HEK293 (cell line): Measurements from ENCODE around the gene KLHL7.

Experiments used
- CTCF ChIA-PET: fragments of 350-600 bp; formaldehyde crosslinking; extraction: SDS; loops from one replicate; lab custom pipeline; 2021; ENCODE audit warnings: antibody characterized with exemption; lab: Yijun Ruan, JAX
- POLR2A ChIA-PET: fragments of 300-600 bp; formaldehyde crosslinking; extraction: SDS; loops from one replicate; lab custom pipeline; 2020; ENCODE audit warnings: antibody characterized with exemption, inconsistent platforms; lab: Yijun Ruan, JAX
- H3K27ac ChIP-seq: fragments of 200-500 bp; sonication (Bioruptor generic); 2 replicates; pipeline ENCODE4 v1.5.1; 2014; ENCODE audit warnings: low read depth, low read length, control low read depth, inconsistent platforms; ENCODE audit errors: extremely low read depth
- H3K36me3 ChIP-seq, 2 experiments: fragments of 200-500 bp in 1 of 2; sonication (Bioruptor generic) in 1 of 2; 1 replicate in 1 of 2; 2 replicates in 1 of 2; pipeline ENCODE4 v1.5.1; 2014 to 2017; ENCODE audit warnings: inconsistent platforms in 2 of 2, low read length in 2 of 2; ENCODE audit not compliant: control insufficient read depth in 2 of 2, insufficient read depth in 1 of 2
- H3K4me1 ChIP-seq: fragments of 200-500 bp; sonication (Bioruptor generic); 2 replicates; pipeline ENCODE4 v1.5.1; 2014; ENCODE audit warnings: mild to moderate bottlenecking, low read length, inconsistent platforms; ENCODE audit not compliant: control insufficient read depth, insufficient read depth
- H3K4me3 ChIP-seq: 2 replicates; pipeline ENCODE4 v1.5.1; 2011; ENCODE audit warnings: low read depth, mild to moderate bottlenecking, control low read depth, low read length, moderate library complexity
- H3K9me3 ChIP-seq: fragments of 200-500 bp; sonication (Bioruptor generic); 2 replicates; pipeline ENCODE4 v1.5.1; 2014; ENCODE audit warnings: low read depth, low read length, inconsistent platforms; ENCODE audit not compliant: control insufficient read depth, insufficient read depth
- HOXC10 ChIP-seq: sonication (generic); formaldehyde crosslinking; IDR thresholded peaks from 2 replicates; pipeline ENCODE4 v1.8.1; 2023; ENCODE audit warnings: mild to moderate bottlenecking, missing genetic modification reagents
- SCRT1 ChIP-seq: fragments of 450-650 bp; formaldehyde crosslinking; IDR thresholded peaks from 2 replicates; pipeline ENCODE4 v1.5.1; 2016; ENCODE audit warnings: missing biosample characterization, missing genetic modification characterization, borderline replicate concordance
- ZBTB17 ChIP-seq: fragments of 450-650 bp; formaldehyde crosslinking; IDR thresholded peaks from 2 replicates; pipeline ENCODE4 v1.5.1; 2016; ENCODE audit warnings: missing biosample characterization, missing genetic modification characterization
- ZBTB21 ChIP-seq: fragments of 450-650 bp; formaldehyde crosslinking; IDR thresholded peaks from 2 replicates; pipeline ENCODE4 v1.5.1; 2017; ENCODE audit warnings: missing biosample characterization, missing genetic modification characterization
- ZBTB48 ChIP-seq: fragments of 450-650 bp; formaldehyde crosslinking; IDR thresholded peaks from 2 replicates; pipeline ENCODE4 v1.5.1; 2016; ENCODE audit warnings: missing biosample characterization, missing genetic modification characterization
- ZFP3 ChIP-seq: fragments of 450-650 bp; formaldehyde crosslinking; IDR thresholded peaks from 2 replicates; pipeline ENCODE4 v1.5.1; 2016; ENCODE audit warnings: low read depth, missing biosample characterization, missing genetic modification characterization
- ZNF138 ChIP-seq: fragments of 450-650 bp; formaldehyde crosslinking; IDR thresholded peaks from 2 replicates; pipeline ENCODE4 v1.5.1; 2016; ENCODE audit warnings: missing biosample characterization, missing genetic modification characterization, borderline replicate concordance
- ZNF248 ChIP-seq: fragments of 450-650 bp; formaldehyde crosslinking; IDR thresholded peaks from 2 replicates; pipeline ENCODE4 v1.5.1; 2017; ENCODE audit warnings: missing biosample characterization, missing genetic modification characterization
- ZNF341 ChIP-seq: fragments of 450-650 bp; formaldehyde crosslinking; IDR thresholded peaks from 2 replicates; pipeline ENCODE4; 2016; ENCODE audit warnings: low read depth, missing biosample characterization, missing genetic modification characterization
- ZNF423 ChIP-seq: fragments of 450-650 bp; formaldehyde crosslinking; IDR thresholded peaks from 2 replicates; pipeline ENCODE4 v1.5.1; 2016; ENCODE audit warnings: missing biosample characterization, missing genetic modification characterization
- ZNF473 ChIP-seq: fragments of 450-650 bp; formaldehyde crosslinking; IDR thresholded peaks from 2 replicates; pipeline ENCODE4 v1.5.1; 2017; ENCODE audit warnings: missing biosample characterization, missing genetic modification characterization
- ZNF510 ChIP-seq: fragments of 450-650 bp; formaldehyde crosslinking; IDR thresholded peaks from 2 replicates; pipeline ENCODE4 v1.5.1; 2018; ENCODE audit warnings: mild to moderate bottlenecking, missing genetic modification characterization, missing biosample characterization; ENCODE audit not compliant: insufficient replicate concordance
- ZNF514 ChIP-seq: fragments of 450-650 bp; formaldehyde crosslinking; IDR thresholded peaks from 2 replicates; pipeline ENCODE4 v1.5.1; 2016; ENCODE audit warnings: missing biosample characterization, missing genetic modification characterization
- ZNF670 ChIP-seq: fragments of 450-650 bp; formaldehyde crosslinking; IDR thresholded peaks from 2 replicates; pipeline ENCODE4 v1.5.1; 2016; ENCODE audit warnings: missing biosample characterization, missing genetic modification characterization, low read depth
- ZNF768 ChIP-seq: fragments of 450-650 bp; formaldehyde crosslinking; IDR thresholded peaks from 2 replicates; pipeline ENCODE4 v1.5.1; 2018; ENCODE audit warnings: missing biosample characterization, mild to moderate bottlenecking, missing genetic modification characterization
- ZNF777 ChIP-seq: fragments of 450-650 bp; formaldehyde crosslinking; IDR thresholded peaks from 2 replicates; pipeline ENCODE4 v1.5.1; 2017; ENCODE audit warnings: missing biosample characterization, missing genetic modification characterization, borderline replicate concordance
- TF ChIP-seq, protein P1 (sequence below): fragments of 450-650 bp; formaldehyde crosslinking; IDR thresholded peaks from 2 replicates; pipeline ENCODE4 v1.5.1; 2016; ENCODE audit warnings: missing biosample characterization, missing genetic modification characterization, borderline replicate concordance
- TF ChIP-seq, protein P2 (sequence below): fragments of 450-650 bp; formaldehyde crosslinking; IDR thresholded peaks from 2 replicates; pipeline ENCODE4; 2016; ENCODE audit warnings: missing biosample characterization, missing genetic modification characterization
- TF ChIP-seq, protein P3 (sequence below): fragments of 450-650 bp; formaldehyde crosslinking; IDR thresholded peaks from 2 replicates; pipeline ENCODE4 v1.5.1; 2016; ENCODE audit warnings: missing biosample characterization, missing genetic modification characterization
- TF ChIP-seq, protein P4 (sequence below): fragments of 450-650 bp; formaldehyde crosslinking; IDR thresholded peaks from 2 replicates; pipeline ENCODE4 v1.5.1; 2016; ENCODE audit warnings: missing biosample characterization, missing genetic modification characterization
- TF ChIP-seq, protein P5 (sequence below): fragments of 450-650 bp; formaldehyde crosslinking; IDR thresholded peaks from 2 replicates; pipeline ENCODE4 v1.5.1; 2017; ENCODE audit warnings: missing biosample characterization, missing genetic modification characterization
- TF ChIP-seq, protein P6 (sequence below): fragments of 450-650 bp; formaldehyde crosslinking; IDR thresholded peaks from 2 replicates; pipeline ENCODE4 v1.5.1; 2016; ENCODE audit warnings: missing biosample characterization, missing genetic modification characterization

Gene KLHL7

DNA sequence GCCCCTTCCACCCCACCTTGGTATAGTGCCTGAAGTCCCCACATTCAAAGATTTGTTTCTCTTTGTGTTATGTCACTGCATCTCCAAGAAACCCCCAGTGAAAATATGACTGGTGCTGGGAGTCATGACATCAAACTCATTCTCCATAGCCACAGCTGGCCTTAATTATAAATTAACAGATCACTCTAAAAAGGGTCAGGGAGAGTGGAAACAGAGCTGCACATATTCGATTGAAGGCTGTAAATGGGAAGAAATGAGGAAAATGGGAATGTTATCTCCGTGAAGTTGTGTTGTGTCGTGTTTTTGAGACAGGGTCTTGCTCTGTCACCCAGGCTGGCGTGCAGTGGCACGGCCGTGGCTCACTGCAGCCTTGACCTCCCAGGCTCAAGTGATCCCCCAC lies 52.1 kb downstream of the KLHL7 start (continued):
- TF ChIP-seq, protein P1, sequence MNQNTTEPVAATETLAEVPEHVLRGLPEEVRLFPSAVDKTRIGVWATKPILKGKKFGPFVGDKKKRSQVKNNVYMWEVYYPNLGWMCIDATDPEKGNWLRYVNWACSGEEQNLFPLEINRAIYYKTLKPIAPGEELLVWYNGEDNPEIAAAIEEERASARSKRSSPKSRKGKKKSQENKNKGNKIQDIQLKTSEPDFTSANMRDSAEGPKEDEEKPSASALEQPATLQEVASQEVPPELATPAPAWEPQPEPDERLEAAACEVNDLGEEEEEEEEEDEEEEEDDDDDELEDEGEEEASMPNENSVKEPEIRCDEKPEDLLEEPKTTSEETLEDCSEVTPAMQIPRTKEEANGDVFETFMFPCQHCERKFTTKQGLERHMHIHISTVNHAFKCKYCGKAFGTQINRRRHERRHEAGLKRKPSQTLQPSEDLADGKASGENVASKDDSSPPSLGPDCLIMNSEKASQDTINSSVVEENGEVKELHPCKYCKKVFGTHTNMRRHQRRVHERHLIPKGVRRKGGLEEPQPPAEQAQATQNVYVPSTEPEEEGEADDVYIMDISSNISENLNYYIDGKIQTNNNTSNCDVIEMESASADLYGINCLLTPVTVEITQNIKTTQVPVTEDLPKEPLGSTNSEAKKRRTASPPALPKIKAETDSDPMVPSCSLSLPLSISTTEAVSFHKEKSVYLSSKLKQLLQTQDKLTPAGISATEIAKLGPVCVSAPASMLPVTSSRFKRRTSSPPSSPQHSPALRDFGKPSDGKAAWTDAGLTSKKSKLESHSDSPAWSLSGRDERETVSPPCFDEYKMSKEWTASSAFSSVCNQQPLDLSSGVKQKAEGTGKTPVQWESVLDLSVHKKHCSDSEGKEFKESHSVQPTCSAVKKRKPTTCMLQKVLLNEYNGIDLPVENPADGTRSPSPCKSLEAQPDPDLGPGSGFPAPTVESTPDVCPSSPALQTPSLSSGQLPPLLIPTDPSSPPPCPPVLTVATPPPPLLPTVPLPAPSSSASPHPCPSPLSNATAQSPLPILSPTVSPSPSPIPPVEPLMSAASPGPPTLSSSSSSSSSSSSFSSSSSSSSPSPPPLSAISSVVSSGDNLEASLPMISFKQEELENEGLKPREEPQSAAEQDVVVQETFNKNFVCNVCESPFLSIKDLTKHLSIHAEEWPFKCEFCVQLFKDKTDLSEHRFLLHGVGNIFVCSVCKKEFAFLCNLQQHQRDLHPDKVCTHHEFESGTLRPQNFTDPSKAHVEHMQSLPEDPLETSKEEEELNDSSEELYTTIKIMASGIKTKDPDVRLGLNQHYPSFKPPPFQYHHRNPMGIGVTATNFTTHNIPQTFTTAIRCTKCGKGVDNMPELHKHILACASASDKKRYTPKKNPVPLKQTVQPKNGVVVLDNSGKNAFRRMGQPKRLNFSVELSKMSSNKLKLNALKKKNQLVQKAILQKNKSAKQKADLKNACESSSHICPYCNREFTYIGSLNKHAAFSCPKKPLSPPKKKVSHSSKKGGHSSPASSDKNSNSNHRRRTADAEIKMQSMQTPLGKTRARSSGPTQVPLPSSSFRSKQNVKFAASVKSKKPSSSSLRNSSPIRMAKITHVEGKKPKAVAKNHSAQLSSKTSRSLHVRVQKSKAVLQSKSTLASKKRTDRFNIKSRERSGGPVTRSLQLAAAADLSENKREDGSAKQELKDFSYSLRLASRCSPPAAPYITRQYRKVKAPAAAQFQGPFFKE (tag by site-specific recombination): no peak
- no peak for TF ChIP-seq ZNF473
- TF ChIP-seq ZNF248: no peak
- no peak for TF ChIP-seq ZNF138 (tag by site-specific recombination)
- no peak for TF ChIP-seq SCRT1 (tag by site-specific recombination)
- TF ChIP-seq ZBTB21 (tag by site-specific recombination): no peak
- TF ChIP-seq ZNF510: no peak
- TF ChIP-seq ZNF777 (tag by site-specific recombination): no peak
- TF ChIP-seq, protein P2, sequence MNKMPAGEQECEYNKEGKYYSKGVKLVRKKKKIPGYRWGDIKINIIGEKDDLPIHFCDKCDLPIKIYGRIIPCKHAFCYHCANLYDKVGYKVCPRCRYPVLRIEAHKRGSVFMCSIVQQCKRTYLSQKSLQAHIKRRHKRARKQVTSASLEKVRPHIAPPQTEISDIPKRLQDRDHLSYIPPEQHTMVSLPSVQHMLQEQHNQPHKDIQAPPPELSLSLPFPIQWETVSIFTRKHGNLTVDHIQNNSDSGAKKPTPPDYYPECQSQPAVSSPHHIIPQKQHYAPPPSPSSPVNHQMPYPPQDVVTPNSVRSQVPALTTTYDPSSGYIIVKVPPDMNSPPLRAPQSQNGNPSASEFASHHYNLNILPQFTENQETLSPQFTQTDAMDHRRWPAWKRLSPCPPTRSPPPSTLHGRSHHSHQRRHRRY (tag by site-specific recombination): no peak
- TF ChIP-seq ZBTB17 (tag by site-specific recombination): no peak
- TF ChIP-seq, protein P3, sequence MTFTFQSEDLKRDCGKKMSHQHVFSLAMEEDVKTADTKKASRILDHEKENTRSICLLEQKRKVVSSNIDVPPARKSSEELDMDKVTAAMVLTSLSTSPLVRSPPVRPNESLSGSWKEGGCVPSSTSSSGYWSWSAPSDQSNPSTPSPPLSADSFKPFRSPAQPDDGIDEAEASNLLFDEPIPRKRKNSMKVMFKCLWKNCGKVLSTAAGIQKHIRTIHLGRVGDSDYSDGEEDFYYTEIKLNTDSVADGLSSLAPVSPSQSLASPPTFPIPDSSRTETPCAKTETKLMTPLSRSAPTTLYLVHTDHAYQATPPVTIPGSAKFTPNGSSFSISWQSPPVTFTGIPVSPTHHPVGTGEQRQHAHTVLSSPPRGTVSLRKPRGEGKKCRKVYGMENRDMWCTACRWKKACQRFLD (tag by site-specific recombination): no peak

DNA sequence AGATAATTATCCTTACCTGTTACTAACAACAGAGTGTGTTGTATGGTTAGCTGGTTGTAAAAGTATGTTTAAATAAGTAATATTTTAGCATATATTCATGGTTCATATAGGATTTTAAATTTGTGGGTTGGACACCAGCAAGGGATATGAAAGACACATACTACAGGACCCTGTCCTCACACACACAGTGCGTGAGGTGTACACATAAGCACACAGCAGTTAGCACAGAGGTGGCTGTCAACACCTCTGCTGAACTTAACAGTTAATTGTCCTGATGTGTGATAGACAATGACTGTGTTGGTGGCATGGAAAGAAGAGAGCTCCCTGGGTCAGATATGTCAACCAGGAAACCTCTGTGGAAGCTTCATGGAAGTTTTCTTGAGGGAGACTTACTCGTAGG lies 53.0 kb downstream of the KLHL7 start:
- ChIA-PET POLR2A (no interaction called here), CTCF (interaction anchor here (0.6 to 1.3 kb wide), 2 partner anchors 11 to 15 kb away, joined by 3 read pairs; no protein-coding TSS in a partner anchor)
- H3K27ac ChIP-seq: no peak overlapping the region
- TF ChIP-seq ZNF768 (tag by site-specific recombination) (no peak), ZBTB21 (tag by site-specific recombination) (no peak), ZNF514 (no peak), HOXC10 (no peak), ZNF423 (tag by site-specific recombination) (no peak), ZNF341 (tag by site-specific recombination) (no peak), ZBTB48 (tag by site-specific recombination) (no peak), ZFP3 (tag by site-specific recombination) (no peak), ZNF473 (no peak), ZNF670 (tag by site-specific recombination) (no peak)
- TF ChIP-seq, protein P4, sequence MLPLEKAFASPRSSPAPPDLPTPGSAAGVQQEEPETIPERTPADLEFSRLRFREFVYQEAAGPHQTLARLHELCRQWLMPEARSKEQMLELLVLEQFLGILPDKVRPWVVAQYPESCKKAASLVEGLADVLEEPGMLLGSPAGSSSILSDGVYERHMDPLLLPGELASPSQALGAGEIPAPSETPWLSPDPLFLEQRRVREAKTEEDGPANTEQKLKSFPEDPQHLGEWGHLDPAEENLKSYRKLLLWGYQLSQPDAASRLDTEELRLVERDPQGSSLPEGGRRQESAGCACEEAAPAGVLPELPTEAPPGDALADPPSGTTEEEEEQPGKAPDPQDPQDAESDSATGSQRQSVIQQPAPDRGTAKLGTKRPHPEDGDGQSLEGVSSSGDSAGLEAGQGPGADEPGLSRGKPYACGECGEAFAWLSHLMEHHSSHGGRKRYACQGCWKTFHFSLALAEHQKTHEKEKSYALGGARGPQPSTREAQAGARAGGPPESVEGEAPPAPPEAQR (tag by site-specific recombination): no peak
- TF ChIP-seq, protein P5, sequence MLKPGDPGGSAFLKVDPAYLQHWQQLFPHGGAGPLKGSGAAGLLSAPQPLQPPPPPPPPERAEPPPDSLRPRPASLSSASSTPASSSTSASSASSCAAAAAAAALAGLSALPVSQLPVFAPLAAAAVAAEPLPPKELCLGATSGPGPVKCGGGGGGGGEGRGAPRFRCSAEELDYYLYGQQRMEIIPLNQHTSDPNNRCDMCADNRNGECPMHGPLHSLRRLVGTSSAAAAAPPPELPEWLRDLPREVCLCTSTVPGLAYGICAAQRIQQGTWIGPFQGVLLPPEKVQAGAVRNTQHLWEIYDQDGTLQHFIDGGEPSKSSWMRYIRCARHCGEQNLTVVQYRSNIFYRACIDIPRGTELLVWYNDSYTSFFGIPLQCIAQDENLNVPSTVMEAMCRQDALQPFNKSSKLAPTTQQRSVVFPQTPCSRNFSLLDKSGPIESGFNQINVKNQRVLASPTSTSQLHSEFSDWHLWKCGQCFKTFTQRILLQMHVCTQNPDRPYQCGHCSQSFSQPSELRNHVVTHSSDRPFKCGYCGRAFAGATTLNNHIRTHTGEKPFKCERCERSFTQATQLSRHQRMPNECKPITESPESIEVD (tag by site-specific recombination): no peak
- TF ChIP-seq, protein P6, sequence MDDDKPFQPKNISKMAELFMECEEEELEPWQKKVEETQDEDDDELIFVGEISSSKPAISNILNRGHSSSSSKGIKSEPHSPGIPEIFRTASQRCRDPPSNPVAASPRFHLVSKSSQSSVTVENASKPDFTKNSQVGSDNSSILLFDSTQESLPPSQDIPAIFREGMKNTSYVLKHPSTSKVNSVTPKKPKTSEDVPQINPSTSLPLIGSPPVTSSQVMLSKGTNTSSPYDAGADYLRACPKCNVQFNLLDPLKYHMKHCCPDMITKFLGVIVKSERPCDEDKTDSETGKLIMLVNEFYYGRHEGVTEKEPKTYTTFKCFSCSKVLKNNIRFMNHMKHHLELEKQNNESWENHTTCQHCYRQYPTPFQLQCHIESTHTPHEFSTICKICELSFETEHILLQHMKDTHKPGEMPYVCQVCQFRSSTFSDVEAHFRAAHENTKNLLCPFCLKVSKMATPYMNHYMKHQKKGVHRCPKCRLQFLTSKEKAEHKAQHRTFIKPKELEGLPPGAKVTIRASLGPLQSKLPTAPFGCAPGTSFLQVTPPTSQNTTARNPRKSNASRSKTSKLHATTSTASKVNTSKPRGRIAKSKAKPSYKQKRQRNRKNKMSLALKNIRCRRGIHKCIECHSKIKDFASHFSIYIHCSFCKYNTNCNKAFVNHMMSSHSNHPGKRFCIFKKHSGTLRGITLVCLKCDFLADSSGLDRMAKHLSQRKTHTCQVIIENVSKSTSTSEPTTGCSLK: no peak

More for the DNA sequence above, 53.0 kb downstream of the KLHL7 start:
- H3K9me3 ChIP-seq: no peaks in the 10 kb centered on the region
- no peaks in the 10 kb centered on the region for H3K4me1 ChIP-seq
- H3K36me3 ChIP-seq: no peaks in the 10 kb centered on the region
- H3K4me3 ChIP-seq: no peak overlapping the region
